GM12878 (cell line): ENCODE measurements around the gene LMF1. TPM values are rescaled to one million over a fixed set of nuclear protein-coding genes. Genes with fewer than 3 reads are reported as not detected.

ENCODE experiments used
- ATAC-seq: fragments of 200-7000 bp; cut with Tn5 transposase; 3 replicates; pipeline ENCODE4 v1.9.1; 2020; ENCODE audit warnings: mild to moderate bottlenecking, moderate library complexity
- BruUV-seq: library from RNA; stranded (reverse); fragments of 400-500 nt; replicated peaks from 2 replicates; lab custom pipeline; 2021; lab: Mats Ljungman, UMichigan
- CTCF ChIA-PET: fragments of 300-600 bp; sonication (Branson Sonifier 250); formaldehyde crosslinking; extraction: SDS; loops from one replicate; lab custom pipeline; 2021; ENCODE audit warnings: inconsistent platforms; lab: Yijun Ruan, JAX
- POLR2A ChIA-PET: fragments of 350-600 bp; formaldehyde crosslinking; extraction: SDS; loops from one replicate; lab custom pipeline; 2021; ENCODE audit warnings: inconsistent platforms; lab: Charles Lee
- RAD21 ChIA-PET: fragments of 300-600 bp; sonication (Branson Sonifier 250); formaldehyde crosslinking; loops from one replicate; lab custom pipeline; 2023; ENCODE audit warnings: antibody characterized with exemption; ENCODE audit not compliant: unreplicated experiment; lab: Charles Lee
- SMC1A ChIA-PET: fragments of 300-600 bp; sonication (Branson Sonifier 250); formaldehyde crosslinking; loops from one replicate; lab custom pipeline; 2023; ENCODE audit not compliant: unreplicated experiment, uncharacterized antibody; lab: Charles Lee
- DNase-seq: peaks from one replicate; pipeline ENCODE4 v3.0.0-alpha.2; 2011; ENCODE audit warnings: low read depth, low spot score
- FAIRE-seq: peaks from 3 replicates; lab custom pipeline; 2011; peaks lifted over from hg19 to GRCh38; lab: Jason Lieb, UNC
- H2AFZ ChIP-seq: 2 replicates; pipeline ENCODE4 v1.6.0; 2011; ENCODE audit warnings: low read depth, low read length, control low read depth; ENCODE audit not compliant: control insufficient read depth
- H3K27ac ChIP-seq: 2 replicates; pipeline ENCODE4 v1.5.1; 2011; ENCODE audit warnings: control low read depth; ENCODE audit not compliant: control insufficient read depth, insufficient read depth
- H3K27me3 ChIP-seq, 2 experiments: replicated peaks in 1 of 2; 2 replicates each; pipeline versions ENCODE4 v1.6.0 to v1.6.1; 2011; ENCODE audit warnings: low read length in 1 of 2; ENCODE audit not compliant: control insufficient read depth in 2 of 2, insufficient read depth in 2 of 2
- H3K36me3 ChIP-seq, 2 experiments: 2 replicates each; pipeline ENCODE4 v1.5.1; 2011; ENCODE audit warnings: low read length in 1 of 2; ENCODE audit not compliant: control insufficient read depth in 2 of 2, insufficient read depth in 2 of 2
- H3K4me1 ChIP-seq: 2 replicates; pipeline ENCODE4 v1.6.1; 2011; ENCODE audit warnings: mild to moderate bottlenecking, low read length, moderate library complexity, mixed read lengths; ENCODE audit not compliant: control insufficient read depth, insufficient read depth
- H3K4me2 ChIP-seq: 2 replicates; pipeline ENCODE4 v1.6.0; 2011; ENCODE audit warnings: control low read depth; ENCODE audit not compliant: control insufficient read depth, insufficient read depth
- H3K4me3 ChIP-seq: fragments of 200-600 bp; sonication (generic); 2 replicates; pipeline ENCODE4 v1.5.1; 2016
- H3K79me2 ChIP-seq: 2 replicates; pipeline ENCODE4 v1.6.0; 2011; ENCODE audit warnings: low read length; ENCODE audit not compliant: control insufficient read depth, insufficient read depth
- H3K9ac ChIP-seq: 2 replicates; pipeline ENCODE4 v1.8.0; 2011; ENCODE audit warnings: low read length, control low read depth, mixed read lengths; ENCODE audit not compliant: control insufficient read depth, insufficient read depth
- H3K9me3 ChIP-seq: replicated peaks from 3 replicates; pipeline ENCODE4 v1.5.1; 2011; ENCODE audit warnings: mild to moderate bottlenecking, low read length; ENCODE audit not compliant: control insufficient read depth, insufficient read depth
- H4K20me1 ChIP-seq: 2 replicates; pipeline ENCODE4 v1.6.0; 2011; ENCODE audit not compliant: control insufficient read depth, insufficient read depth
- ASH2L ChIP-seq: fragments of 300-600, 200-600 bp; sonication (generic); IDR thresholded peaks from 2 replicates; pipeline ENCODE4 v1.6.1; 2017; ENCODE audit warnings: low read depth, mild to moderate bottlenecking, borderline replicate concordance
- FOXK2 ChIP-seq: fragments of 450-650 bp; IDR thresholded peaks from 2 replicates; pipeline ENCODE4 v1.6.1; 2017; ENCODE audit warnings: mild to moderate bottlenecking, moderate library complexity
- JUNB ChIP-seq: IDR thresholded peaks from 2 replicates; pipeline ENCODE4 v1.6.1; 2016; ENCODE audit warnings: antibody characterized with exemption, mild to moderate bottlenecking
- KLF5 ChIP-seq: fragments of 450-650 bp; IDR thresholded peaks from 2 replicates; pipeline ENCODE4 v1.6.1; 2014; ENCODE audit warnings: mild to moderate bottlenecking; ENCODE audit not compliant: partially characterized antibody
- NBN ChIP-seq: fragments of 450-650 bp; IDR thresholded peaks from 2 replicates; pipeline ENCODE4 v1.6.1; 2016
- NFIC ChIP-seq: IDR thresholded peaks from 2 replicates; pipeline ENCODE4 v1.6.1; 2012; ENCODE audit warnings: low read depth, mild to moderate bottlenecking, inconsistent platforms, low read length, moderate library complexity
- RAD51 ChIP-seq: fragments of 450-650 bp; IDR thresholded peaks from 2 replicates; pipeline ENCODE4 v1.6.1; 2016; ENCODE audit warnings: moderate library complexity, mild to moderate bottlenecking, inconsistent platforms
- RBBP5 ChIP-seq: fragments of 200-600 bp; sonication (generic); conservative IDR thresholded peaks from 2 replicates; pipeline ENCODE4 v1.6.1; 2016
- SUZ12 ChIP-seq: fragments of 200-600 bp; sonication (generic); IDR thresholded peaks from one replicate; pipeline ENCODE4 v1.6.1; 2018; ENCODE audit warnings: antibody characterized with exemption, mild to moderate bottlenecking; ENCODE audit not compliant: unreplicated experiment
- WRNIP1 ChIP-seq: IDR thresholded peaks from 2 replicates; pipeline ENCODE4 v1.6.1; 2011; ENCODE audit warnings: low read depth, low read length, improper control_type of control experiment, borderline replicate concordance
- ZNF24 ChIP-seq: fragments of 450-650 bp; IDR thresholded peaks from 2 replicates; pipeline ENCODE4 v1.6.1; 2017; ENCODE audit warnings: antibody characterized with exemption, mild to moderate bottlenecking
- ZZZ3 ChIP-seq: IDR thresholded peaks from 2 replicates; pipeline ENCODE4 v1.6.1; 2011; ENCODE audit warnings: low read depth; ENCODE audit not compliant: control insufficient read depth, insufficient read length
- WGBS: methylation state at CpG from one replicate; pipeline ENCODE4 v1.1.6; 2016; ENCODE audit warnings: low lambda C conversion rate; ENCODE audit not compliant: insufficient replicate concordance, insufficient coverage; ENCODE audit errors: missing lambda C conversion rate; 5-methylcytosine and 5-hydroxymethylcytosine counted together
- in situ Hi-C: fragments of 300-500 bp; cut with MboI; formaldehyde crosslinking; loops from 9 replicates; pipeline ENCODE4 v1.14.3; 2018; ENCODE audit warnings: mixed read lengths
- intact Hi-C: fragments of 100-400 bp; cut with micrococcal nuclease; formaldehyde crosslinking; loops from one replicate; pipeline ENCODE4 v1.14.2; 2022; ENCODE audit not compliant: unreplicated experiment
- polyA plus RNA-seq, 11 experiments: library from polyadenylated mRNA; depleted of rRNA in 4 of 11; unstranded in 6 of 11; stranded (reverse) in 5 of 11; fragments of >200 nt; fragmentation: Nextera tagmentation in 4 of 11; fragmentation: Illumina TruSeq in 1 of 11; extraction: Ambion mirVana in 4 of 11; extraction: Trizol in 1 of 11; gene quantifications; 1 replicate in 1 of 11; 2 replicates in 10 of 11; pipeline versions ENCODE4 v1.2.1 to v1.2.3, GENCODE V29; 2011 to 2016; ENCODE audit warnings: inconsistent platforms in 2 of 11, missing spikeins in 2 of 11, low read depth in 1 of 11
- total RNA-seq, 4 experiments: library from RNA; depleted of rRNA in 3 of 4; stranded (reverse); fragments of >200 nt in 3 of 4; fragmentation: Illumina TruSeq in 1 of 4; extraction: Trizol in 1 of 4; gene quantifications; 2 replicates each; pipeline versions ENCODE4 v1.2.1 to v1.2.3, GENCODE V29; 2013 to 2021
- TF ChIP-seq, protein P1 (sequence below): fragments of 450-650 bp; formaldehyde crosslinking; IDR thresholded peaks from 2 replicates; pipeline ENCODE4 v1.4.0; 2022; ENCODE audit warnings: mild to moderate bottlenecking, moderate library complexity
- TF ChIP-seq, protein P2 (sequence below), 3 experiments: IDR thresholded peaks in 2 of 3; conservative IDR thresholded peaks in 1 of 3; 2 replicates each; pipeline ENCODE4 v1.5.1; 2011; ENCODE audit warnings: low read depth in 3 of 3, low read length in 3 of 3, mild to moderate bottlenecking in 3 of 3, control low read depth in 2 of 3, moderate library complexity in 2 of 3, inconsistent platforms in 1 of 3, mixed read lengths in 1 of 3; ENCODE audit not compliant: control insufficient read depth in 2 of 3, insufficient read depth in 1 of 3; ENCODE audit errors: extremely low read depth in 1 of 3
- TF ChIP-seq, protein P3 (sequence below): fragments of 450-650 bp; formaldehyde crosslinking; IDR thresholded peaks from 2 replicates; pipeline ENCODE4 v1.5.0; 2022; ENCODE audit warnings: mild to moderate bottlenecking, missing genetic modification characterization

LMF1 gene
- total and polyA plus RNA-seq, 10 of the 15 experiments (the other 5 are each of a cell fraction or from before 2014, with no cell fraction given) = 0.18 to 3.2 (median 1.4) TPM; not detected in 1

DNA sequence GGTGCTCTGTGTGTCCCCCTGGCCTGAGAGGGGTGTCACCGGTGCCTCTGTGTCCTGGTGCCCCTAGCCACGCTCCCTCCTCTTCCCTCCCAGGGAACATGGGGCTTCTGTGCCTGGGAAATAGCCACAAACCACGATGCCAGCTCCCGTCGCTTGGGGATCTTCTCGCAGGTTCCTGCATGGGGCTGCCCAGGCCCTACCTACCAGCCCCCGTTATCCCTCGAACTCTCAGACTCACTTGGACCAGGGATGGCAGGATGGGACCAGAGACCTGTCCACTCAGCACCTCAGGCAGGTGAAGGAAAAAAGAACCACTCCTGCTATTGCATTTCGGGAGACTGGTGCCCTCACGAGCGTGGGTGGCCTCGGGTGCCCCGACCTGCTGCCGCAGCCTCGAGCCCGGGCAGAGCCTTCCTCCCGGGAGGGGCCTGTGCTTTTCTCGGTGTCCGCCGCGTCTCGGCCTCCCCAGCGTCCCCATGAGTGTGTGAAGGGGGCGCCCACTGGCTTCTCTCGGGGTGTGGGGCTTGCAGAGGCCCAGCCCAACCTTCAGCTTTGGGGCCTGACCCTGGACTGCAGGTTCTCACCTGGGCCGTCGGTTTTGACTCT lies 129.2 kb downstream of the LMF1 start:
- in situ Hi-C loops (no loop called here), intact Hi-C loops (no loop called here)
- Histone ChIP-seq H3K9me3 (no peaks in the 10 kb centered on the region; the same call in 2 of the 3 replicates), H3K27ac (no peak overlapping the region), H3K36me3 (no peaks in the 10 kb centered on the region), H4K20me1 (no peaks in the 10 kb centered on the region), H3K79me2 (no peaks in the 10 kb centered on the region), H3K4me1 (no peaks in the 10 kb centered on the region), H3K9ac (no peak overlapping the region), H2AFZ (no peak overlapping the region), H3K27me3 (no peaks in the 10 kb centered on the region), H3K4me3 (no peak overlapping the region), H3K4me2 (no peak overlapping the region)
- RAD21 ChIA-PET = no interaction called here
- SMC1A ChIA-PET = no interaction called here
- DNase-seq = no peak
- POLR2A ChIA-PET = no interaction called here
- FAIRE-seq = no peak
- 53% methylated on average over 17 of the region's 27 CpGs for WGBS
- CTCF ChIA-PET = no interaction called here
- TF ChIP-seq, protein P1, sequence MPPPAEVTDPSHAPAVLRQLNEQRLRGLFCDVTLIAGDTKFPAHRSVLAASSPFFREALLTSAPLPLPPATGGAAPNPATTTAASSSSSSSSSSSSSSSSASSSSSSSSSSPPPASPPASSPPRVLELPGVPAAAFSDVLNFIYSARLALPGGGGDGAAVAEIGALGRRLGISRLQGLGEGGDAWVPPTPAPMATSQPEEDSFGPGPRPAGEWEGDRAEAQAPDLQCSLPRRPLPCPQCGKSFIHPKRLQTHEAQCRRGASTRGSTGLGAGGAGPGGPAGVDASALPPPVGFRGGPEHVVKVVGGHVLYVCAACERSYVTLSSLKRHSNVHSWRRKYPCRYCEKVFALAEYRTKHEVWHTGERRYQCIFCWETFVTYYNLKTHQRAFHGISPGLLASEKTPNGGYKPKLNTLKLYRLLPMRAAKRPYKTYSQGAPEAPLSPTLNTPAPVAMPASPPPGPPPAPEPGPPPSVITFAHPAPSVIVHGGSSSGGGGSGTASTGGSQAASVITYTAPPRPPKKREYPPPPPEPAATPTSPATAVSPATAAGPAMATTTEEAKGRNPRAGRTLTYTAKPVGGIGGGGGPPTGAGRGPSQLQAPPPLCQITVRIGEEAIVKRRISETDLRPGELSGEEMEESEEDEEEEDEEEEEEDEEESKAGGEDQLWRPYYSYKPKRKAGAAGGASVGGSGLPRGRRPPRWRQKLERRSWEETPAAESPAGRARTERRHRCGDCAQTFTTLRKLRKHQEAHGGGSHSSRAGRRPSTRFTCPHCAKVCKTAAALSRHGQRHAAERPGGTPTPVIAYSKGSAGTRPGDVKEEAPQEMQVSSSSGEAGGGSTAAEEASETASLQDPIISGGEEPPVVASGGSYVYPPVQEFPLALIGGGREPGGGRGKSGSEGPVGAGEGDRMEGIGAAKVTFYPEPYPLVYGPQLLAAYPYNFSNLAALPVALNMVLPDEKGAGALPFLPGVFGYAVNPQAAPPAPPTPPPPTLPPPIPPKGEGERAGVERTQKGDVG (CRISPR knock-in tag) = no peak
- TF ChIP-seq RAD51 (no peak), SUZ12 (no peak), RBBP5 (no peak), FOXK2 (no peak), ZZZ3 (no peak), NFIC (no peak), NBN (no peak), ASH2L (no peak), JUNB (no peak), ZNF24 (no peak), WRNIP1 (no peak), KLF5 (no peak)
- TF ChIP-seq, protein P2, sequence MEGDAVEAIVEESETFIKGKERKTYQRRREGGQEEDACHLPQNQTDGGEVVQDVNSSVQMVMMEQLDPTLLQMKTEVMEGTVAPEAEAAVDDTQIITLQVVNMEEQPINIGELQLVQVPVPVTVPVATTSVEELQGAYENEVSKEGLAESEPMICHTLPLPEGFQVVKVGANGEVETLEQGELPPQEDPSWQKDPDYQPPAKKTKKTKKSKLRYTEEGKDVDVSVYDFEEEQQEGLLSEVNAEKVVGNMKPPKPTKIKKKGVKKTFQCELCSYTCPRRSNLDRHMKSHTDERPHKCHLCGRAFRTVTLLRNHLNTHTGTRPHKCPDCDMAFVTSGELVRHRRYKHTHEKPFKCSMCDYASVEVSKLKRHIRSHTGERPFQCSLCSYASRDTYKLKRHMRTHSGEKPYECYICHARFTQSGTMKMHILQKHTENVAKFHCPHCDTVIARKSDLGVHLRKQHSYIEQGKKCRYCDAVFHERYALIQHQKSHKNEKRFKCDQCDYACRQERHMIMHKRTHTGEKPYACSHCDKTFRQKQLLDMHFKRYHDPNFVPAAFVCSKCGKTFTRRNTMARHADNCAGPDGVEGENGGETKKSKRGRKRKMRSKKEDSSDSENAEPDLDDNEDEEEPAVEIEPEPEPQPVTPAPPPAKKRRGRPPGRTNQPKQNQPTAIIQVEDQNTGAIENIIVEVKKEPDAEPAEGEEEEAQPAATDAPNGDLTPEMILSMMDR (IDR thresholded peaks at IDR 0.05 in 2 of 3, conservative IDR thresholded peaks at IDR 0.05 in 1 of 3; ENCODE audit: control insufficient read depth in 2 of 3, extremely low read depth in 1 of 3, insufficient read depth in 1 of 3, low read depth in 3 of 3, low read length in 3 of 3) = no peak
- TF ChIP-seq, protein P3, sequence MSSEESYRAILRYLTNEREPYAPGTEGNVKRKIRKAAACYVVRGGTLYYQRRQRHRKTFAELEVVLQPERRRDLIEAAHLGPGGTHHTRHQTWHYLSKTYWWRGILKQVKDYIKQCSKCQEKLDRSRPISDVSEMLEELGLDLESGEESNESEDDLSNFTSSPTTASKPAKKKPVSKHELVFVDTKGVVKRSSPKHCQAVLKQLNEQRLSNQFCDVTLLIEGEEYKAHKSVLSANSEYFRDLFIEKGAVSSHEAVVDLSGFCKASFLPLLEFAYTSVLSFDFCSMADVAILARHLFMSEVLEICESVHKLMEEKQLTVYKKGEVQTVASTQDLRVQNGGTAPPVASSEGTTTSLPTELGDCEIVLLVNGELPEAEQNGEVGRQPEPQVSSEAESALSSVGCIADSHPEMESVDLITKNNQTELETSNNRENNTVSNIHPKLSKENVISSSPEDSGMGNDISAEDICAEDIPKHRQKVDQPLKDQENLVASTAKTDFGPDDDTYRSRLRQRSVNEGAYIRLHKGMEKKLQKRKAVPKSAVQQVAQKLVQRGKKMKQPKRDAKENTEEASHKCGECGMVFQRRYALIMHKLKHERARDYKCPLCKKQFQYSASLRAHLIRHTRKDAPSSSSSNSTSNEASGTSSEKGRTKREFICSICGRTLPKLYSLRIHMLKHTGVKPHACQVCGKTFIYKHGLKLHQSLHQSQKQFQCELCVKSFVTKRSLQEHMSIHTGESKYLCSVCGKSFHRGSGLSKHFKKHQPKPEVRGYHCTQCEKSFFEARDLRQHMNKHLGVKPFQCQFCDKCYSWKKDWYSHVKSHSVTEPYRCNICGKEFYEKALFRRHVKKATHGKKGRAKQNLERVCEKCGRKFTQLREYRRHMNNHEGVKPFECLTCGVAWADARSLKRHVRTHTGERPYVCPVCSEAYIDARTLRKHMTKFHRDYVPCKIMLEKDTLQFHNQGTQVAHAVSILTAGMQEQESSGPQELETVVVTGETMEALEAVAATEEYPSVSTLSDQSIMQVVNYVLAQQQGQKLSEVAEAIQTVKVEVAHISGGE (CRISPR knock-in tag) = no peak
- no peak for ATAC-seq
- no TSS peak for BruUV-seq
